Endometrial microvascular endothelial cells (primary cell): Measurements from ENCODE around the gene MMP20. TPM values are rescaled to one million over a fixed set of nuclear protein-coding genes. Genes with fewer than 3 reads are reported as not detected.

ENCODE experiments used
- in situ Hi-C: cut with HindIII; loops from 2 replicates; pipeline ENCODE4 v1.10.0; 2017; ENCODE audit warnings: low sequenced_read_pairs, low pct_unique_long_range_greater_than_20kb; ENCODE audit errors: inconsistent ontology term
- total RNA-seq: library from RNA; depleted of rRNA; stranded (reverse); fragments of >200 nt; gene quantifications from one replicate; pipeline ENCODE4 v1.2.3, GENCODE V29; 2015; ENCODE audit errors: inconsistent ontology term

The MMP20 gene
- total RNA-seq, 1 donor from 2014 or later, result not detected

- in situ Hi-C loops, result no loop called here
Measured at GRCh38 chr11:102600666-102601065, 24.5 kb downstream of the MMP20 start.

GRCh38 chr11:102599642-102600261 is 25.4 kb downstream of the MMP20 start:
- in situ Hi-C loops, result no loop called here

- in situ Hi-C loops, result no loop called here
Measured at GRCh38 chr11:102598272-102598671, 26.9 kb downstream of the MMP20 start.

- in situ Hi-C loops, result no loop called here
Measured at GRCh38 chr11:102596578-102596977, 28.6 kb downstream of the MMP20 start.

- in situ Hi-C loops, result no loop called here
Measured at GRCh38 chr11:102592634-102593581, 32.2 kb downstream of the MMP20 start.

GRCh38 chr11:102592131-102592530 is 33.0 kb downstream of the MMP20 start:
- in situ Hi-C loops, result no loop called here

GRCh38 chr11:102591160-102591718 is 33.9 kb downstream of the MMP20 start:
- in situ Hi-C loops, result no loop called here

GRCh38 chr11:102590276-102591049 is 34.7 kb downstream of the MMP20 start:
- in situ Hi-C loops, result no loop called here

- in situ Hi-C loops, result no loop called here
Measured at GRCh38 chr11:102589047-102589459, 36.1 kb downstream of the MMP20 start.

- in situ Hi-C loops, result no loop called here
Measured at GRCh38 chr11:102587722-102588121, 37.4 kb downstream of the MMP20 start.

GRCh38 chr11:102583141-102583873 is 41.8 kb downstream of the MMP20 start:
- in situ Hi-C loops, result no loop called here

GRCh38 chr11:102582140-102582539 is 43.0 kb downstream of the MMP20 start:
- in situ Hi-C loops, result no loop called here

- in situ Hi-C loops, result no loop called here
Measured at GRCh38 chr11:102581066-102581465, 44.1 kb downstream of the MMP20 start.

- in situ Hi-C loops, result no loop called here
Measured at GRCh38 chr11:102580185-102580951, 44.8 kb downstream of the MMP20 start.

GRCh38 chr11:102577723-102578122 is 47.4 kb downstream of the MMP20 start:
- in situ Hi-C loops, result no loop called here

- in situ Hi-C loops, result no loop called here
Measured at GRCh38 chr11:102577182-102577581, 48.0 kb downstream of the MMP20 start.

- in situ Hi-C loops, result no loop called here
Measured at GRCh38 chr11:102576350-102576749, 48.8 kb downstream of the MMP20 start.

- in situ Hi-C loops, result no loop called here
Measured at GRCh38 chr11:102575012-102575411, 50.1 kb downstream of the MMP20 start.
